Ishikawa (cell line): Measurements from ENCODE around the gene MYLK4.

Experiments used
- CEBPB ChIP-seq: IDR thresholded peaks from 2 replicates; pipeline ENCODE4 v1.6.1; 2012
- EGR1 ChIP-seq: IDR thresholded peaks from 2 replicates; pipeline ENCODE4 v1.6.1; 2012
- EP300 ChIP-seq: IDR thresholded peaks from 2 replicates; pipeline ENCODE4 v1.6.1; 2012; ENCODE audit warnings: borderline replicate concordance
- NFIC ChIP-seq: IDR thresholded peaks from 2 replicates; pipeline ENCODE4 v1.6.1; 2012
- RAD21 ChIP-seq: IDR thresholded peaks from 2 replicates; pipeline ENCODE4 v1.6.1; 2012; ENCODE audit warnings: low read depth
- TAF1 ChIP-seq: IDR thresholded peaks from 2 replicates; pipeline ENCODE4 v1.6.1; 2012; ENCODE audit warnings: low read depth, mild to moderate bottlenecking
- TEAD4 ChIP-seq: IDR thresholded peaks from 2 replicates; pipeline ENCODE4 v1.6.1; 2012
- YY1 ChIP-seq: IDR thresholded peaks from 2 replicates; pipeline ENCODE4 v1.6.1; 2012; ENCODE audit warnings: low read depth
- TF ChIP-seq, protein P1 (sequence below): IDR thresholded peaks from 2 replicates; pipeline ENCODE4 v1.6.1; 2012; ENCODE audit warnings: low read depth, mild to moderate bottlenecking
- TF ChIP-seq, protein P2 (sequence below): IDR thresholded peaks from 2 replicates; pipeline ENCODE4 v1.6.1; 2012

DNA sequence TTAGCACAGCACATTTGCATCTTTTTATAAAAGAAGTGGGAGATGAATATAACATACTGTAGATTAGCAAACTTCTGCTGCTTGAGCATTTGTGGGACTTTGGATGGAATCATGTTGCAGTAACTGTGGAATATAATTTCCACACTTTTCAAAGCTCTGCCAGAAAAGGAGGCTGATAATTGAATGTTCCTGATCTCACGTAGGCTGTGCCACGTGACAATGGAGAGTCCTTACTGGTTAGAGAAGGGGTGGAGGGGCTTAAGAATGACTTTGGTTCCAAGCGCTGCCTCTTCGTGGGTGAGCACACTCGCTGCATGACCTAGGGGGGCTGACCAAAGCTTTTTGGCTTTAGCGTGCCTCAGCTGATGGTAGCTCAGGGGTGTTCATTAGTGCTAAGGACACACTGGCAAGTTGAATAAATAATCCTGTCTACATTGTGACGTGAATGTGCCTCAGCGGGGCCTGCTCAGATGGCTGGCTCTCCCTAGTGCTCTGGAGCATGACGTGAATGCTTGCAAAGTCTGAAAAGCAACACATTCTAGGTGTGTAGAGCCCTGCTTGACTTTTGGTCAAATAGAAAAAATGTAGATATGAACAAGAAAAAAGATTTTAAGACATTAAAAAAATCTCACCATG lies 29.5 kb upstream of the MYLK4 start:
- no peak for TF ChIP-seq NFIC
- no peak for TF ChIP-seq RAD21
- TF ChIP-seq EP300 = no peak
- no peak for TF ChIP-seq EGR1
- no peak for TF ChIP-seq CEBPB
- TF ChIP-seq TAF1 = no peak
- TF ChIP-seq YY1 = no peak
- TF ChIP-seq, protein P1, sequence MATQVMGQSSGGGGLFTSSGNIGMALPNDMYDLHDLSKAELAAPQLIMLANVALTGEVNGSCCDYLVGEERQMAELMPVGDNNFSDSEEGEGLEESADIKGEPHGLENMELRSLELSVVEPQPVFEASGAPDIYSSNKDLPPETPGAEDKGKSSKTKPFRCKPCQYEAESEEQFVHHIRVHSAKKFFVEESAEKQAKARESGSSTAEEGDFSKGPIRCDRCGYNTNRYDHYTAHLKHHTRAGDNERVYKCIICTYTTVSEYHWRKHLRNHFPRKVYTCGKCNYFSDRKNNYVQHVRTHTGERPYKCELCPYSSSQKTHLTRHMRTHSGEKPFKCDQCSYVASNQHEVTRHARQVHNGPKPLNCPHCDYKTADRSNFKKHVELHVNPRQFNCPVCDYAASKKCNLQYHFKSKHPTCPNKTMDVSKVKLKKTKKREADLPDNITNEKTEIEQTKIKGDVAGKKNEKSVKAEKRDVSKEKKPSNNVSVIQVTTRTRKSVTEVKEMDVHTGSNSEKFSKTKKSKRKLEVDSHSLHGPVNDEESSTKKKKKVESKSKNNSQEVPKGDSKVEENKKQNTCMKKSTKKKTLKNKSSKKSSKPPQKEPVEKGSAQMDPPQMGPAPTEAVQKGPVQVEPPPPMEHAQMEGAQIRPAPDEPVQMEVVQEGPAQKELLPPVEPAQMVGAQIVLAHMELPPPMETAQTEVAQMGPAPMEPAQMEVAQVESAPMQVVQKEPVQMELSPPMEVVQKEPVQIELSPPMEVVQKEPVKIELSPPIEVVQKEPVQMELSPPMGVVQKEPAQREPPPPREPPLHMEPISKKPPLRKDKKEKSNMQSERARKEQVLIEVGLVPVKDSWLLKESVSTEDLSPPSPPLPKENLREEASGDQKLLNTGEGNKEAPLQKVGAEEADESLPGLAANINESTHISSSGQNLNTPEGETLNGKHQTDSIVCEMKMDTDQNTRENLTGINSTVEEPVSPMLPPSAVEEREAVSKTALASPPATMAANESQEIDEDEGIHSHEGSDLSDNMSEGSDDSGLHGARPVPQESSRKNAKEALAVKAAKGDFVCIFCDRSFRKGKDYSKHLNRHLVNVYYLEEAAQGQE = no peak
- TF ChIP-seq TEAD4 = no peak
- TF ChIP-seq, protein P2, sequence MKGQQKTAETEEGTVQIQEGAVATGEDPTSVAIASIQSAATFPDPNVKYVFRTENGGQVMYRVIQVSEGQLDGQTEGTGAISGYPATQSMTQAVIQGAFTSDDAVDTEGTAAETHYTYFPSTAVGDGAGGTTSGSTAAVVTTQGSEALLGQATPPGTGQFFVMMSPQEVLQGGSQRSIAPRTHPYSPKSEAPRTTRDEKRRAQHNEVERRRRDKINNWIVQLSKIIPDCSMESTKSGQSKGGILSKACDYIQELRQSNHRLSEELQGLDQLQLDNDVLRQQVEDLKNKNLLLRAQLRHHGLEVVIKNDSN = no peak
